HG03460 (cell line): Measurements from ENCODE around the gene DIAPH3.
A peak's percentile ranks its signal among the peaks of the same experiment; 100 is the strongest.

Source experiments
- ATAC-seq: cut with Tn5 transposase; IDR thresholded peaks from one replicate; pipeline ENCODE4 v1.9.1; 2021; ENCODE audit not compliant: unreplicated experiment

DIAPH3 gene

GRCh38 chr13:60158321-60158801 lies 5.4 kb downstream of the DIAPH3 start:
- peak; percentile 67 for ATAC-seq

DNA sequence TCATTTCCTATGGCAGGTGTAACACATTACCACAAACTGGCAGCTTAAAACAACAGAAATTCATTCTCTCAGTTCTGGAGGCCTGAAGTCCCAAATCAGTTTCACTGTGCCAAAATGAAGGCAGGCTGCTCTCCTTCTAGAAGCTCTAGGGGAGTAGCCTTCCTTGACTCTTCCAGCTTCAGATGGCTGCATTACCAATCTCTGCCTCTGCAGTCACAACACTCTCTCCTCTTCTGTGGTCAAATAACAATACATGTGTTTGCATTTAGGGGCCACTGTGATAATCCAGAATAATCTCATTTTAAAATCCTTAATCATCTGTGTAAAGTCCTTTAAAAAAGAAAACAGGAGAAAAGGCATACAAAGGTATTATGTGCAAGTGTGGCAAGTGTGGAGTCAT lies 7.8 kb downstream of the DIAPH3 start:
- ATAC-seq: no peak

DNA sequence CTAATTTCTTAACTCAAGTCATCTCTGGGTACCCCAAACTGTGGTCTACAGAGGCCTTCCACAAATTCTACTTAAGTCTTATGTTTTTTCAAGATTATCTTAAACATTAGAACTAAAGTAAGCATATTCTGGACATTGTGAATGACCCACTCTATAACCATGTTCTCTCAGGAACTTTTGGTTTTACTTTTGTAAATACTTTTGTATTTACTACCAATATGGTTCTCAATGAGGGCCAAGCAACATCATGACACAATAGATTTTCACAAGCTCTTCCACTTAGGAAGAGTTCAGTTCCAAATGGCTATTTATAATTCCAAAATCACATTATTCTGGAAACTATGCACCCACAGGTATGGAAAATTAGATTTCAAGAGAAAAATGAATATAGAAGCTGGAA lies 10.8 kb downstream of the DIAPH3 start:
- ATAC-seq: no peak

- no peak for ATAC-seq
Measured at GRCh38 chr13:60152114-60152513, 11.6 kb downstream of the DIAPH3 start.

- no peak for ATAC-seq
Measured at GRCh38 chr13:60150538-60150937, 13.2 kb downstream of the DIAPH3 start.

DNA sequence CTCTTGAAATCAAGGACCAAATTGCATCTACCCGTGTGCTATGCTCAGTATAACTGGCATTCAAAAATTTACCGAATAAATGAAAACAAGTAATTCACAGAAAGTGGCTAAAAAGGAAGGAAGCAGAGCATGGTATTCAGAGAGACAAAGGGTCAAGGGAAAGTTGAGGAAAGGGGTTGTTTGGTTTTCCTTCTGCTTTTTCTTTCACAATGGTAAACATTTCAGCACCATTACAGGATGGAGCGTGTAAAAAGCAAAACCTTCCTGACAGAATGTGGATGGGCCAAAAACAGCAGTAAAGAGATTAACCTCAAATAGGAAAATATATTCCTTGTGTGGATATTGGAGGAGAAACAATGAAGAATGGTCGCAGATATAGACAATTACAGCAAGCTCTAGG lies 14.8 kb downstream of the DIAPH3 start:
- ATAC-seq: peak; percentile 48

DNA sequence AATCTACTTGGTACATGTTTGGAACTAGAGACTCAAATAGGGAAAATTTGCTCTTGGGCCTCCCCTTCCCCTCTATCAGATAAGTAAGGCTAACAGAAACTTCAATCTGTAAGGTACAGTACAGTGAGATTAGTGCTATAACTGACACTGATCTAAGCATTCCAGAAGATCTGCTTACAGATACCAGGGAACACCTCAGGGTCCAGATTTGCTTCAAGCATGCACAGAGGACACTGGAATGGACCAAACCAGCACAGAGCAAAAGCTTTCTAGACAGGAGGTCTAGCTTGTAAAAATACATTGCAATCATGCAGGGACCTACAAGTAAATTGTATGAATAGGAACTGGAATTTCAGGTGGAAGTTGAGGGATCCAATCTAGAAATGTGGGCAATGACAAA lies 16.4 kb downstream of the DIAPH3 start:
- ATAC-seq: no peak

GRCh38 chr13:60146471-60146870 lies 17.3 kb downstream of the DIAPH3 start:
- ATAC-seq: no peak

DNA sequence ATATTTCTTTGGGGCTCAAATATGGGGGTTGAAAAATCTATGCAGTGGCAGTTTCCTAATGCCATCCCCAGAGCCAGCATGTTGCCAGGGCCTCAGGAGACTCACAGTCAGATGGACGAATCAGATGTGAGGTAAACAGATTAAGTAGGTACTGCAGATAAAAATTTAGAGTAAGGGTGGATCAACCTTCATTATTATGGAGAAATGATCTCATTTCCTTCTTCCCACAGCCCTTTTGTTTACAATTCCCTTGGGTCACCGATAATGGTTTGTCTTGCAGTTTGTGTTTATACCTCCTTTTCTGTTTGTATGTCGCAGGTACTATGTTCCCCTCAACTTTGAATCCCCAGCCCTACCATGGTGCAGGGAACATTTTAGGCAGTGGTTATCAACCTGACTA lies 20.0 kb downstream of the DIAPH3 start:
- no peak for ATAC-seq

DNA sequence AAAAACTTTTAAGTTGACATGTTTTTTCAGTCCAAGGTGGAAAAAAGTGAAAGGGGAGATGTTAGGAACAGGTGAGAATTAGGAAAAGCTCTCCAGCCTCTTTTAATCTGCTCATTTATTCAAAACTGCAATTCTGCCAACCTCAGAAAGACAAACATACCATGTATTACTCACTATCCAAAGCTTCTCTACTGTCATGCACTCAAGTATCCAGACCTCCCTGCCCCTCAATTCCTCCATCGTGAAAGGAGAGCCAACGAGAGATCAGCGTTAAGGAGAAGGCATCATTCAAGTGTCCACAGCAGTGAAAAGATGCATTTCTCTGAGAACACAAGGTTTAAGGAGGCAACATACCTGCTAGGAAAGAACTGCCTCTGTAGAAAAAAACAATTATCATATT lies 24.5 kb downstream of the DIAPH3 start:
- no peak for ATAC-seq

GRCh38 chr13:60138674-60139073 lies 25.1 kb downstream of the DIAPH3 start:
- no peak for ATAC-seq

DNA sequence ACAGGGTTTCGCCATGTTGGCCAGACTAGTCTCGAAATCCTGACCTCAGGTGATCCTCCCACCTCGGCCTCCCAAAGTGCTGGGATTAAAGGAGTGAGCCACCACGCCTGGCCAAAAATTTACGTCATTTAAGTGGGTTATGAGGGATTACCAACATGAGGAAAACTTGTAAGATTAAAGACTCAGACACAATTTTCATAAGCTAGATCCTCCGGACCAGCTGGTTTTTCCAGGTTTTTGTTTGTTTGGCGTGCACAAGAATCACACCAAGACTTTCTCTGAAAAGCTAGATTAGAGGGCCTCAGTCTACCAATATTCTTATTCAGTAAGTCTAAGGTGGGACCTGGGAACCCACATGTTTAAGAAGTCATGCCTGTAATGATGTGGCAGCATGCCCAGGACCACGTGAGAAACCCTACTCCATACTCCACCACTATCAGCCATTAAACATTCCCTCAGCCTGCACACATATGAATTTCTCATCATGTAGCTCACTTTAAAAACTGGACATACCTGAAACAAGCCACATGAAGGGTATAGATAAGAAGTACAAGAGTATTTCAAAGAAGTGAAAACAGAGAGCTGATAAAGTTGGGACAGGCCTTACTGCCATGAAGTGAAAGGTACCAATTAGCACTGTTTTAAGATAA lies 25.7 kb downstream of the DIAPH3 start:
- no peak for ATAC-seq

DNA sequence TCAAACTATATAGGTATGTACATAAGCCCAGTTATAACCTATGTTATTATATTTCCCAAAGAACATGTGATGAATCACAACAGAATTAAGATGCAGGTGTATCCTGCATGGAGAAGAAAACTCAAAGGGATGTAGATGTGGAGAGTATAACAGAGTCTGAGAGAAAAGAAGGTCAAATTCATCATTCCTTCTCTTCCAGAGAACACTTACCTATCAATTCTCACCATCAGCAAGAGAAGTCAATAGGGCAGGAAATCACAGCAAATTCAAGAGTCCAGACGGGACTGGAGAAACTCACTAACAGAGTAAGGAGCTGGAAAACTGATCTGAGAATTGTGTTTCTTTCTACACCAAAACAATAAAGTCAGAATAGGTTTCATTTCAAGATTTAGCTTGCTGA lies 28.4 kb downstream of the DIAPH3 start:
- no peak for ATAC-seq

DNA sequence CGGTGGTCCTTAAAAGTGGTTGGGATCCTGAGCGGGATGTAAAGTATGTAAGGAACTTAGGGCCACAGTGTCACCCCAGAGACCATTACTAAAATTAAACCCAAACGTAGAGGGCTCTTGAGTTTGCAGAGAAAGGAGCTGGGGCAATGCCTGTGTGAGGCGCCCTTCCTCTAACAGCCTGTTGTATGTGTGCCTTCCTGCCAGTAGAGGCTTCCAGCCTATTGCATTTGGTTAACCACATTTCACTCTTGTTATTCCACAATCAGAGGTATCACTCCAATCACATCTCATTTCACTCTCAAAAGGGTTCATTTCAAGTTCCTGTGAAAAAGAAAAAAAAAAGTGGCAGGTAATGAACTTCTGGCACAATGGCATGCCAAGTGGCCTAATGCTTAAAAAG lies 29.4 kb downstream of the DIAPH3 start:
- ATAC-seq: no peak

DNA sequence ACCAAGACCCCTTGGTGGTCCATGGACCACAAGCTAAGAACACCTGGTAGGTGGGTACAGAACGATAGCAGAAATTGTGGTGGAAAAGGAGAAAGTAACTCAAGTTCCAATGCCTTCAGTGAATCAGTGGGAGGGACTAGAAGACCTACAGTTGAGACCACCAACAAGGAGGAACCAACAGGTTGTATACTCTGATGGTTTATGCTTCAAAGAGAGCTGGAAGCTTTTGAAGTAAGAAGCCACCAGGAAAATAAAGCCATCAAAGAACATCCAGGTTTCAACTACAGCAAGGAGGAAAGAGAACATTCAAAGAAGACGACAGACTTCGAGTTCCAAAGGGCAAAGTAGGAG lies 42.4 kb downstream of the DIAPH3 start:
- no peak for ATAC-seq

DNA sequence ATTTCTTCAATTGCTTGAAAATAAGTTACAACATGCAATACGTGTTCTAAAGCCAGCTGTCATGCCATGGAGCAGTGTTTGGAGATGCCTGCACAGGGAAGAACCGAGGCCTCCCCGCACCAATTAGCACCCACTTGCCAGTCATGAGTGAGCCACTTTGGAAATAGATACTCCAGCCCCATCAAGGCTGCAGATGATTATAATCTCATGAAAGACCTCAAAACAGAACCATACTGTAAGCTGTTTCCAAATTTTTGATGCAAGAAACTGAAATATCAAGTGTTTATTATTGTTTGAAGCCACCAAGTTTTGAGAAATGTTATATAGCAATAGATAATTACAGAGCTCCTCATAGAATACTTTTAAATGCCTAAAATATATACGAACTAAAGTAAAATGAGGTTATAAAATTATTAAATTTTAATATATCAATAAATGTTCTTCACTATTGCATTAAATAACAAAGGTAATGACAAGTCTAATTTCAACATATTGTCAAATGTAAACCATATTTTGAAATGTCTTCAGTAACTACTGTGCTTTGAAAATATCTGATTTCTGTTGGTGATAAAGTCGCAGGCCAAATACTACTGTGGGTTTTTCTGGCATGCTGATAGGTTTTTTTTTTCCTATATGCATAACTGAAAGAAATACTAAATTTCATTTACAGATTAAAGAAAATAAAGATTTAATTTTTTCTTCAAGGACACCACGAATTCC lies 43.0 kb downstream of the DIAPH3 start:
- no peak for ATAC-seq

DNA sequence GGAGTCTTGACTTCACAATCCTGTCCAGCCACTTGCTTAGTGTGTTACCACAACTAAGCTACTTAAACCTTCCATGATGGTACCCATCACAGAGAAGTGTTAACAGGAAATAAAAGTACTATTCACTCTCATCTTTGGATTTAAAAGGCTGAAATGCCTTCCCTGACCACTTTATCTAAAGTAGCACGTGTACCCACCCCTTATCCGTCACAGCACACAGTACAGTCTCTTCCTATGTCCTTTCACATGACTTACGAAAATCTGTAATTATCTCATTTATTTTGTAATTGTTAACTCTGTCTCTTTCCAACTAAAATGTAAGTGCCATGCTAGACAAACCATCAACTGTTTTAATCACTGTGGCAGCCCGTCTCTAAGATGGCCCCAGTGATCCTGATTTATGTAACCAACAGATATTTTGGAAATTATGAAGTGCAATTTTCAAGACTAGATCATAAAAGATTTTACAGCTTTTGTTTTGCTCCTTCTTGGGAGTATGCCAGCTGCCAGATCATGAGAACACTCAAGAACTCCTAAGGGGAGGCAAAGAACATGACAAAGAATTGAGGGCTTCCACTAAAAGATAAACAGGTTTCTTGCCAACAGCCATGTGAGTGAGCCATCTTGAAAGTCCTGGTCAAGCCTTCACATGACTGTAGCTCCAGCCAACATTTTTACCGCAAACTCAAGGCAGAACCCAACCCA lies 44.9 kb downstream of the DIAPH3 start:
- no peak for ATAC-seq

DNA sequence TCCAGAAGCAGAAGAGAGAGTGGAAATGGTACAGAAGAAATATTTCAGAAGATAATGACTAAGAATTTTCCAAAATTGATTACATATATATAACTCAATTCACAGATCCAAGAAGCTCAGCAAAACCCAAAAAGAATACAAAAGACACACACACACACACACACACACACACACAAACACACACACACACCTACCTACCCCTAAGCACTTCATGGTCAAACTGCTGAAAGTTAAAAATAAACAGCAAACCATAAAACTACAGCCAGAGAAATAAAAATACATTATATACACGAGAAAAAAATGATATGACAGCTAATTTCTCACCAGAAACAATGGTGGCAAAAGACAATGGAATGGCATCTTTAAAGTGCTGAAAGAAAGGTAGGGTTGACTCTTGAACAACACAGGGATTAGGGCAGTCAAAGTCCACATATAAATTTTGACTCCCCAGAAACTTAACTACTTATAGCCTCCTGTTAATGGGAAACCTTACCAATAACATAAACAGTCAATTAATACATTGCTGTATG lies 49.2 kb downstream of the DIAPH3 start:
- no peak for ATAC-seq

GRCh38 chr13:60112771-60113170 lies 51.0 kb downstream of the DIAPH3 start:
- ATAC-seq: no peak

GRCh38 chr13:60111691-60112090 lies 52.0 kb downstream of the DIAPH3 start:
- no peak for ATAC-seq

DNA sequence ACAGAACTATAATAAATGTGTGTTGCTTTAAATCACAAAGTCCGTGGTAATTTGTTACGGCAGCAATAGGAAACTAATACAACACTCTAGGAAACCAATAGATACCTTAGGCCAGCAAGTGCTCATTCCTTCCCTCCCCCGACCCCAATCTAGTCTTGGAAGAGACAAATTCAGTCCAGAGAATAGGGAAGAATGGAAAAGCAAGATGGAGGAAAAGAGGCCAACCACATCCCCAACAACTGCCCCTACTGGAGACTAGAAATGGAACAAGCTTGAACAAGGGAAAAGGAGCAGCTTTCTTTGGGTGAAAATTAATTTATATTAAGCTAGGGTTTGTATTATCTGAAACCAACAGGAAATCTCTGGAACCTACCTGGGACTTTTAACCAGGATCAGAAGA lies 54.4 kb downstream of the DIAPH3 start:
- ATAC-seq: no peak

DNA sequence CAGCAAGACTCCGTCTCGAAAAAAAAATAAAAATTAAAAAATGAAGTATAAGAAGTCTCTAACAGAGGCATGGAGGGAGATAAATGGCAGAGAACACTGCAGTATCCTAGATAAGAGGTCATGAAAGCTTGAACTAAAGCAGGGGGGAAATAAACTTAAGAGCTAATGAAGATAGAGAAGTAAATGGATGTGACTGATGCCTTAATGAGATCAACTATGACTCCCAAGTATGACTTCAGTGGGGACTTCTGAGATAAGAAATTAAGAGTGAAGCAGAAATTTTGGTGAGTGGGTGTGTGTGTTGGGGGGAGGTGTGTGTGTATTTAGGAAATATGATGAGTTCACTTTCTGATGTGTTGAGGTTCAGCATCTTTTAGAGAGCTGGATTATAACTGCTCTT lies 55.1 kb downstream of the DIAPH3 start:
- ATAC-seq: no peak
